IMR-90 (cell line): ENCODE results near the gene GAL3ST1. TPM values are rescaled to one million over a fixed set of nuclear protein-coding genes. Genes with fewer than 3 reads are reported as not detected.
A peak's percentile ranks its signal among the peaks of the same experiment; 100 is the strongest.

Experiments used
- ATAC-seq: fragments of 200-7000 bp; cut with Tn5 transposase; 2 replicates; pipeline ENCODE4 v1.9.1; 2020; ENCODE audit warnings: low read depth, mild to moderate bottlenecking, moderate library complexity
- BruUV-seq: library from RNA; stranded (reverse); fragments of 400-500 nt; replicated peaks from 2 replicates; lab custom pipeline; 2021; lab: Mats Ljungman, UMichigan
- CTCF ChIA-PET: fragments of 300-600 bp; formaldehyde crosslinking; extraction: SDS; loops from one replicate; lab custom pipeline; 2021; ENCODE audit warnings: antibody characterized with exemption; lab: Yijun Ruan, JAX
- POLR2A ChIA-PET: fragments of 300-600 bp; sonication (Branson Sonifier 250); formaldehyde crosslinking; loops from one replicate; lab custom pipeline; 2022; ENCODE audit warnings: antibody characterized with exemption; ENCODE audit not compliant: unreplicated experiment; lab: Charles Lee
- DNase-seq: peaks from one replicate; pipeline ENCODE4 v3.0.0; 2013
- H2AFZ ChIP-seq: replicated peaks from 2 replicates; pipeline ENCODE3; 2013; ENCODE audit warnings: low read length, mild to moderate bottlenecking; ENCODE audit not compliant: poor library complexity
- H2AK5ac ChIP-seq: 2 replicates; pipeline ENCODE4 v1.6.1; 2013; ENCODE audit warnings: low read depth, low read length, inconsistent platforms
- H2AK9ac ChIP-seq: replicated peaks from 2 replicates; pipeline ENCODE3; 2013; ENCODE audit warnings: mild to moderate bottlenecking, low read depth, low read length, moderate library complexity; ENCODE audit not compliant: poor library complexity
- H2BK120ac ChIP-seq: 2 replicates; pipeline ENCODE4 v1.6.1; 2013; ENCODE audit warnings: low read depth, low read length, inconsistent platforms
- H2BK15ac ChIP-seq: 3 replicates; pipeline ENCODE4 v1.6.1; 2013; ENCODE audit warnings: low read depth, low read length, inconsistent platforms
- H2BK20ac ChIP-seq: 2 replicates; pipeline ENCODE4 v1.6.1; 2013; ENCODE audit warnings: low read depth, mild to moderate bottlenecking, inconsistent platforms, low read length, moderate library complexity
- H2BK5ac ChIP-seq: 2 replicates; pipeline ENCODE4 v1.6.1; 2013; ENCODE audit warnings: mild to moderate bottlenecking, low read depth, low read length, inconsistent platforms; ENCODE audit not compliant: poor library complexity, severe bottlenecking
- H3K14ac ChIP-seq: replicated peaks from 2 replicates; pipeline ENCODE4 v1.6.1; 2013; ENCODE audit warnings: low read depth, low read length, inconsistent platforms
- H3K18ac ChIP-seq: 2 replicates; pipeline ENCODE4 v1.6.1; 2013; ENCODE audit warnings: low read depth, low read length, control low read depth
- H3K23ac ChIP-seq: 2 replicates; pipeline ENCODE4 v1.6.1; 2013; ENCODE audit warnings: low read depth, low read length, inconsistent platforms
- H3K27ac ChIP-seq: 2 replicates; pipeline ENCODE4 v1.5.1; 2013; ENCODE audit warnings: mild to moderate bottlenecking, control low read depth, low read length; ENCODE audit not compliant: insufficient read depth
- H3K27me3 ChIP-seq: 2 replicates; pipeline ENCODE4 v1.6.1; 2013; ENCODE audit warnings: low read length; ENCODE audit not compliant: control insufficient read depth, insufficient read depth
- H3K36me3 ChIP-seq: 2 replicates; pipeline ENCODE4 v1.6.1; 2013; ENCODE audit warnings: low read length, mixed read lengths; ENCODE audit not compliant: control insufficient read depth, insufficient read depth
- H3K4ac ChIP-seq: 2 replicates; pipeline ENCODE4 v1.6.1; 2013; ENCODE audit warnings: low read depth, low read length, inconsistent platforms
- H3K4me1 ChIP-seq: 2 replicates; pipeline ENCODE4 v1.6.1; 2013; ENCODE audit warnings: low read length, mixed read lengths; ENCODE audit not compliant: control insufficient read depth, insufficient read depth
- H3K4me2 ChIP-seq: 2 replicates; pipeline ENCODE4 v1.6.1; 2013; ENCODE audit warnings: low read depth, mild to moderate bottlenecking, control low read depth, low read length, moderate library complexity
- H3K4me3 ChIP-seq: 2 replicates; pipeline ENCODE4 v1.5.1; 2013; ENCODE audit warnings: low read depth, mild to moderate bottlenecking, control low read depth, low read length, moderate library complexity; ENCODE audit not compliant: insufficient read depth
- H3K56ac ChIP-seq: 2 replicates; pipeline ENCODE4 v1.6.1; 2013; ENCODE audit warnings: low read length, inconsistent platforms; ENCODE audit not compliant: insufficient read depth; ENCODE audit errors: extremely low read depth
- H3K79me1 ChIP-seq, 2 experiments: 2 replicates each; pipeline ENCODE4 v1.6.1; 2013; ENCODE audit warnings: low read length in 2 of 2, inconsistent platforms in 1 of 2, low read depth in 1 of 2
- H3K9ac ChIP-seq: 2 replicates; pipeline ENCODE4 v1.6.1; 2013; ENCODE audit warnings: low read depth, low read length, control low read depth
- H3K9me1 ChIP-seq: 2 replicates; pipeline ENCODE4 v1.6.1; 2013; ENCODE audit warnings: low read length, inconsistent platforms; ENCODE audit not compliant: insufficient read depth
- H3K9me3 ChIP-seq: 2 replicates; pipeline ENCODE4 v1.6.1; 2013; ENCODE audit warnings: low read length; ENCODE audit not compliant: control insufficient read depth, insufficient read depth
- H4K20me1 ChIP-seq: 2 replicates; pipeline ENCODE4 v1.6.1; 2013; ENCODE audit warnings: low read length, inconsistent platforms; ENCODE audit not compliant: insufficient read depth
- H4K5ac ChIP-seq: 2 replicates; pipeline ENCODE4 v1.6.1; 2013; ENCODE audit warnings: mild to moderate bottlenecking, low read depth, low read length, control low read depth
- H4K8ac ChIP-seq, 2 experiments: 2 replicates each; pipeline ENCODE4 v1.6.1; 2013; ENCODE audit warnings: low read depth in 2 of 2, low read length in 2 of 2, control low read depth in 1 of 2, inconsistent platforms in 1 of 2
- H4K91ac ChIP-seq: 2 replicates; pipeline ENCODE4 v1.6.1; 2013; ENCODE audit warnings: low read depth, low read length, inconsistent platforms; ENCODE audit not compliant: insufficient read depth
- BHLHE40 ChIP-seq: fragments of 150-350 bp; IDR thresholded peaks from 2 replicates; pipeline ENCODE4 v1.6.1; 2016; ENCODE audit warnings: mild to moderate bottlenecking, low read depth, low read length
- CEBPB ChIP-seq: IDR thresholded peaks from 2 replicates; pipeline ENCODE4 v1.6.1; 2012; ENCODE audit warnings: low read depth, low read length, improper control_type of control experiment
- CHD1 ChIP-seq: IDR thresholded peaks from 2 replicates; pipeline ENCODE4 v1.6.1; 2012; ENCODE audit warnings: low read depth, low read length, improper control_type of control experiment
- CTCF ChIP-seq: conservative IDR thresholded peaks from 2 replicates; pipeline ENCODE4 v1.5.1; 2012; ENCODE audit warnings: mild to moderate bottlenecking, low read depth, low read length, improper control_type of control experiment
- FOS ChIP-seq: fragments of 150-350 bp; IDR thresholded peaks from 2 replicates; pipeline ENCODE4 v1.6.1; 2016; ENCODE audit warnings: low read depth, low read length
- MAFK ChIP-seq: IDR thresholded peaks from 2 replicates; pipeline ENCODE4 v1.6.1; 2012; ENCODE audit warnings: low read depth, low read length, improper control_type of control experiment
- RCOR1 ChIP-seq: IDR thresholded peaks from 2 replicates; pipeline ENCODE4 v1.6.1; 2012; ENCODE audit warnings: mild to moderate bottlenecking, low read length, improper control_type of control experiment; ENCODE audit not compliant: insufficient replicate concordance
- WGBS, 2 experiments: methylation state at CpG; one replicate each; pipeline versions ENCODE4 v1.1.5 to v1.1.7; 2013; ENCODE audit warnings: missing lambda C conversion rate in 2 of 2; ENCODE audit not compliant: insufficient read length in 1 of 2; ENCODE audit errors: extremely low coverage in 2 of 2; 5-methylcytosine and 5-hydroxymethylcytosine counted together
- dilution Hi-C: fragments of 300-500 bp; cut with HindIII; formaldehyde crosslinking; loops from one replicate; pipeline ENCODE4 v1.14.3; 2018; ENCODE audit warnings: low sequenced_read_pairs; ENCODE audit not compliant: unreplicated experiment
- in situ Hi-C: fragments of 300-500 bp; cut with MboI; formaldehyde crosslinking; loops from 3 replicates; pipeline ENCODE4 v1.14.3; 2019; ENCODE audit warnings: low sequenced_read_pairs, inconsistent platforms, mixed read lengths
- intact Hi-C: fragments of 100-400 bp; cut with micrococcal nuclease; formaldehyde crosslinking; loops from 2 replicates; pipeline ENCODE4 v1.10.0; 2022
- polyA plus RNA-seq, 3 experiments: library from polyadenylated mRNA; depleted of rRNA; stranded (reverse); fragments of >200 nt; gene quantifications; 2 replicates each; pipeline ENCODE4 v1.2.3, GENCODE V29; 2012; ENCODE audit warnings: low replicate concordance in 1 of 3
- total RNA-seq: library from RNA; depleted of rRNA; stranded (reverse); fragments of >200 nt; gene quantifications from 2 replicates; pipeline ENCODE4 v1.2.3, GENCODE V29; 2012

Gene GAL3ST1
- total and polyA plus RNA-seq, 2 of the 4 experiments (the other 2 are of a cell fraction): not detected

GRCh38 chr22:30598986-30599385 is 24.5 kb upstream of the GAL3ST1 start:
- H3K9me3 ChIP-seq: no peaks in the 10 kb centered on the region
- no peak overlapping the region for H3K27ac ChIP-seq
- TF ChIP-seq CHD1: no peak
- no peak for TF ChIP-seq RCOR1
- no peak for TF ChIP-seq CTCF
- no peak for TF ChIP-seq MAFK
- TF ChIP-seq CEBPB: no peak
- peak; percentile 22; the same call in 1 of the 2 replicates for TF ChIP-seq FOS
- TF ChIP-seq BHLHE40: no peak
- ATAC-seq: peak; percentile 67
- BruUV-seq: no TSS peak
- POLR2A ChIA-PET: no interaction called here
- H2AK9ac ChIP-seq: no peak overlapping the region
- no peak overlapping the region for H4K5ac ChIP-seq
- no peak overlapping the region for H2AK5ac ChIP-seq
- H2BK120ac ChIP-seq: no peak overlapping the region
- no peak overlapping the region for H2BK5ac ChIP-seq
- H4K20me1 ChIP-seq: no peaks in the 10 kb centered on the region
- no peak overlapping the region for H2AFZ ChIP-seq
- H3K4me3 ChIP-seq: no peak overlapping the region
- in situ Hi-C loops (no loop called here), intact Hi-C loops (no loop called here), dilution Hi-C loops (no loop called here)
- H3K79me1 ChIP-seq: no peaks in the 10 kb centered on the region
- no peak overlapping the region for H3K23ac ChIP-seq
- DNase-seq: peak; percentile 54
- no peak overlapping the region for H3K14ac ChIP-seq
- WGBS, 2 experiments: no CpG with 5 or more reads among the region's 3 CpGs
- no peak overlapping the region for H3K4ac ChIP-seq
- no peak overlapping the region for H4K8ac ChIP-seq
- no peak overlapping the region for H3K4me2 ChIP-seq
- H2BK15ac ChIP-seq: no peak overlapping the region
- no peak overlapping the region for H4K91ac ChIP-seq
- no peak overlapping the region for H2BK20ac ChIP-seq
- no peak overlapping the region for H3K56ac ChIP-seq
- H3K9ac ChIP-seq: no peak overlapping the region
- H3K4me1 ChIP-seq: no peaks in the 10 kb centered on the region
- H3K27me3 ChIP-seq: peaks cover 5% of the 10 kb centered on the region; the same call in 1 of the 2 replicates
- no peak overlapping the region for H3K18ac ChIP-seq
- no peaks in the 10 kb centered on the region for H3K36me3 ChIP-seq
- CTCF ChIA-PET: interaction anchor here (1.2 kb wide), 1 partner anchor 8 kb away, joined by 4 read pairs; the partner anchor contains the start of gene TCN2
- H3K9me1 ChIP-seq: no peaks in the 10 kb centered on the region
